ENCODE measurements around the gene AQR. TPM values are rescaled to one million over a fixed set of nuclear protein-coding genes. Genes with fewer than 3 reads are reported as not detected.

Gene AQR
- total and polyA plus RNA-seq, 8 donors, result 4.9 to 15.7 (median 8.1) TPM

DNA sequence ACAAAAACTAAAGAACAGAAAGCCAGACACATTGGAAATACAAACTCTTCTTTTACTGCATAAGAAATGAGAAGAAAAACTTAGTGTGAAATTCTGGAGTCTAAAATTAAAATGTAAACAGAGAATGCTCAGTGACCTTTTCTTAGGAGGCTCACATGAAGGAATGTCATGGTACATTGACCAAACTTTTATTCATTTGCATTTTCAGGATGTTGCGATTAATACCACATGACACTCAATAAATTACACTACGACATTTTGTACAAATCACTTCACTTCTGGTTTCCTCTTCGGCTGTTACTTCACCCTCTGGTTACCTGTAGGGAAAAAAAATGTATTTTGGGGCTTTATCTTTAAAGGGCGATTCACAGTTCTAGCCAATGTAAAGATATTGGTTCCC lies 117.8 kb downstream of the AQR start:
- Histone ChIP-seq H3K9me3 (no peaks in the 10 kb centered on the region), H3K4me1 (peaks cover 0 to 9% (median 5%) of the 10 kb centered on the region in 3 donors), H3K27ac (no peak overlapping the region), H3K36me3 (no peaks in the 10 kb centered on the region), H3K27me3 (no peaks in the 10 kb centered on the region), H3K4me3 (no peak overlapping the region)
- no peak for FAIRE-seq
- DNase-seq, result no peak
- intact Hi-C loops (cut with DNase I), result no loop called here
- TF ChIP-seq, protein P1, sequence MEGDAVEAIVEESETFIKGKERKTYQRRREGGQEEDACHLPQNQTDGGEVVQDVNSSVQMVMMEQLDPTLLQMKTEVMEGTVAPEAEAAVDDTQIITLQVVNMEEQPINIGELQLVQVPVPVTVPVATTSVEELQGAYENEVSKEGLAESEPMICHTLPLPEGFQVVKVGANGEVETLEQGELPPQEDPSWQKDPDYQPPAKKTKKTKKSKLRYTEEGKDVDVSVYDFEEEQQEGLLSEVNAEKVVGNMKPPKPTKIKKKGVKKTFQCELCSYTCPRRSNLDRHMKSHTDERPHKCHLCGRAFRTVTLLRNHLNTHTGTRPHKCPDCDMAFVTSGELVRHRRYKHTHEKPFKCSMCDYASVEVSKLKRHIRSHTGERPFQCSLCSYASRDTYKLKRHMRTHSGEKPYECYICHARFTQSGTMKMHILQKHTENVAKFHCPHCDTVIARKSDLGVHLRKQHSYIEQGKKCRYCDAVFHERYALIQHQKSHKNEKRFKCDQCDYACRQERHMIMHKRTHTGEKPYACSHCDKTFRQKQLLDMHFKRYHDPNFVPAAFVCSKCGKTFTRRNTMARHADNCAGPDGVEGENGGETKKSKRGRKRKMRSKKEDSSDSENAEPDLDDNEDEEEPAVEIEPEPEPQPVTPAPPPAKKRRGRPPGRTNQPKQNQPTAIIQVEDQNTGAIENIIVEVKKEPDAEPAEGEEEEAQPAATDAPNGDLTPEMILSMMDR (IDR thresholded peaks at IDR 0.05), result no peak
- no peak for ATAC-seq
- WGBS, 2 donors, result 94 to 96% methylated on average over 4 of the region's 4 CpGs

DNA sequence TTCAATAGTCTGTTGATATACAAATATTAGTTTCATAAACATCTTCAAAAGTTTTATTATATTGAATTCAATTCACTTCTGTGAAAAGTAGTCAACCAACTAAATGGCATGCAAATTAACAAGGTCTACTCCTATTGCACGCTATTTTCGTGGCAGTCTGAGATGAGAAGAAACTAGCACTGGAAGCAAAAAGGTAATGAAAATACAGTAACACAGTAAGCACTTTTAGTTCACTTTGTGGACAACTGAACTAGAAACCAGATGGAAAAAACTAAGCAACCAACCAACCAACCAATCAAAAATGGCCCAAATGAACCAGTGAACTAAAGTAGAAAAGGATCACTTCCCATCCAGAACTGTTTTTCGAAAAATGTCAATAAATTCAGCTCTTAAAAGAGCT lies 118.5 kb downstream of the AQR start:
- Histone ChIP-seq H3K27ac (no peak overlapping the region), H3K4me1 (peaks cover 0 to 9% (median 5%) of the 10 kb centered on the region in 3 donors), H3K9me3 (no peaks in the 10 kb centered on the region), H3K36me3 (no peaks in the 10 kb centered on the region), H3K27me3 (no peaks in the 10 kb centered on the region), H3K4me3 (no peak overlapping the region)
- FAIRE-seq (no peak), ATAC-seq (no peak), DNase-seq (no peak)
- TF ChIP-seq, protein P1 (IDR thresholded peaks at IDR 0.05), result no peak
- WGBS, 2 donors, result 91 to 94% methylated on average over 3 of the region's 3 CpGs
- intact Hi-C loops (cut with DNase I), result no loop called here

DNA sequence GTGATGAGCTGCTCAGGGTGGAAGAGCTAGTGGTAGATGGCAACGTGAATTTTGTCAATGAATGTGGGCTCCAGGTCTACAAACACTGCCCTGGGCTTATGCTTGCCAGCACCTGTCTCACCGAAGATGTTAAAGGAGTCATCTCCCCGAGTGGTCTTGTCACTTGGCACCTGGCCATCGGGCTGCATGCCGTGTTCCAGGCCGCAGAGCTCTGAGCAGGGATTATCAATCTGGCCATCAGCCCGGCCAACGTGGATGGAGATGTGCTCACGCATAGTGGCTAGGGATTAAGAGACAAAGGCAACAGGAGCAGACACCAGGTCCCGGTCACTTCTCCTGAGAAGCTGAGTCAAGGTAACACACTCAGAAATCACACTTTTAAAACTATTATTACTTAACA lies 119.4 kb downstream of the AQR start:
- DNase-seq, result peak in 2 of 6 donors; percentile 30 to 55
- no peaks in the 10 kb centered on the region for H3K9me3 ChIP-seq
- FAIRE-seq, result no peak

DNA sequence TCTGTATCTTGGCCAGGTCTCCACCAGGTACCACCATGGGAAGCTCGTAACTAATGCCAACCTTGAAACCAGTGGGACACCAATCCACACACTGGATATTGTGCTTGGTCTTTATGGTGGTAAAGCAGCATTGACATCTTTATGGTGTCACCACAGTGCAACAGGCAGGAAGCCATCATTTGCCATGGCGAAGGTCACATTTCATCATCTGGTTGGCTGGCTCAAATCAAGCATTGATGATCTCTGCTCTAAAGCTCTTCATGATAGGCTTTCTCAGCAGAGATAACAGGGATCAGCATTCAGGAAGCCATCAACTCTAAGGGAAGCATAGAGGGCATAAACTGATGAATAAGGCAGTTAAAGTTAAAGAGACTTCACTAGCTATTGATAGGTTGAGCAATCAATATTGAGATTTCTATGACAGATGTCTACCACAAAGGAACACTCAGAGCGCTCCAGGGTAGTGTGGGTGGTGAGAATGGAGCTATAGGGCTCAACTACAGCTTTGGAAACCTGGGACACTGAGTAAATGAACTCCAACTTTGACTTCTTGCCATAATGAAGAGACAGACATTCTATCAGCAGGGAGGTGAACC lies 120.1 kb downstream of the AQR start:
- Histone ChIP-seq H3K9me3 (no peaks in the 10 kb centered on the region), H3K27me3 (no peaks in the 10 kb centered on the region), H3K27ac (no peak overlapping the region), H3K4me1 (no peaks in the 10 kb centered on the region), H3K4me3 (no peak overlapping the region), H3K36me3 (no peaks in the 10 kb centered on the region)
- TF ChIP-seq, protein P1 (IDR thresholded peaks at IDR 0.05), result no peak
- ATAC-seq, result no peak
- intact Hi-C loops (cut with DNase I), result no loop called here
- DNase-seq, result no peak
- no peak for FAIRE-seq
- WGBS, 2 donors, result 95 to 98% methylated on average over 3 of the region's 3 CpGs

More for the DNA sequence above, 119.4 kb downstream of the AQR start:
- H3K4me1 ChIP-seq, result peaks cover 0 to under 1% (median 0%) of the 10 kb centered on the region in 3 donors
- no peak overlapping the region for H3K4me3 ChIP-seq
- H3K27ac ChIP-seq, result no peak overlapping the region
- no peaks in the 10 kb centered on the region for H3K27me3 ChIP-seq
- ATAC-seq, result no peak
- no peaks in the 10 kb centered on the region for H3K36me3 ChIP-seq
- TF ChIP-seq, protein P1 (IDR thresholded peaks at IDR 0.05), result no peak
- intact Hi-C loops (cut with DNase I), result no loop called here
- 66 to 81% methylated on average over 10 of the region's 10 CpGs for WGBS, 2 donors

DNA sequence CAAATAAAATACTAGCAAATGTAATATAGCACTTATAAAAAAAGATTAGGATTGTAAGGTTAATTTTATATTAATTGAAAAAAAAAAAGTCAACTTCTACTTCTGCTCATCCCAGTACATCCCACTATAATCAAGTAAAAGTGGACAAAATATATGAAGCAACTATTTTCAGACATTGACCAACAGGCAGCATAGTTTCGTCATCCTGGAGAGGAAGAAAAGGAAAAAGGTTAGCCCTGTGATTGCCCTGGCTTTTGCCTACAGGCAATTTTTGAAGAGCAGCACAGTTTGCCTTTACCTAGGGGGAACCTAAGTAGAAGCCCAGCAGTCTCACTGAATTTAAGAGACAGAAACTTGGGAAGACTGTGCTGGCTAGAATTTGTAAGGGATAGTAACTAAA lies 121.9 kb downstream of the AQR start:
- H3K36me3 ChIP-seq, result no peaks in the 10 kb centered on the region
- no peaks in the 10 kb centered on the region for H3K9me3 ChIP-seq
- no peaks in the 10 kb centered on the region for H3K4me1 ChIP-seq
- H3K27ac ChIP-seq, result no peak overlapping the region
- TF ChIP-seq, protein P1 (IDR thresholded peaks at IDR 0.05), result no peak
- H3K4me3 ChIP-seq, result no peak overlapping the region
- ATAC-seq (no peak), FAIRE-seq (no peak), DNase-seq (no peak)
- intact Hi-C loops (cut with DNase I), result no loop called here
- H3K27me3 ChIP-seq, result no peaks in the 10 kb centered on the region
- WGBS, 2 donors, result 74 to 79% methylated on average over 1 of the region's 1 CpG

Measured in pancreas (tissue), 10 donors.